GM19043 (cell line): ENCODE results near the gene RAMACL.
"Not testable (repeated sequence)": the region's sequence is repeated elsewhere in the genome, so short reads cannot be mapped to it uniquely, and the experiment has no call there.

ENCODE experiments used
- ATAC-seq: cut with Tn5 transposase; IDR thresholded peaks from one replicate; pipeline ENCODE4 v1.9.1; 2021; ENCODE audit warnings: low read depth; ENCODE audit not compliant: unreplicated experiment

RAMACL gene

GRCh38 chr6:166540631-166541331, 45.7 kb downstream of the RAMACL start:
- ATAC-seq = peak; percentile 97

- no peak for ATAC-seq
Observed at GRCh38 chr6:166539543-166539942, 46.9 kb downstream of the RAMACL start.

GRCh38 chr6:166539011-166539385, 47.5 kb downstream of the RAMACL start:
- ATAC-seq = not testable (repeated sequence)

GRCh38 chr6:166538297-166539010, 48.0 kb downstream of the RAMACL start:
- no peak for ATAC-seq

GRCh38 chr6:166534658-166535406, 51.6 kb downstream of the RAMACL start:
- no peak for ATAC-seq

GRCh38 chr6:166533205-166533824, 53.2 kb downstream of the RAMACL start:
- ATAC-seq = no peak
